ENCODE measurements around the gene SPIN2B.

Gene SPIN2B

GRCh38 chrX:57070185-57070984 is 51.0 kb downstream of the SPIN2B start:
- no peak for DNase-seq

All from kidney glomerular epithelial cell (primary cell).